Transverse colon (tissue), 4 donors: ENCODE data around the gene TRPM1. TPM values are rescaled to one million over a fixed set of nuclear protein-coding genes. Genes with fewer than 3 reads are reported as not detected.

Experiments
- DNase-seq: peaks from one replicate; pipeline ENCODE4 v3.0.0-alpha.2; 2019
- H3K27ac ChIP-seq, 4 donors: fragments of 200-600 bp; sonication (generic); 2 replicates each; pipeline ENCODE4 v1.5.1; 2016 to 2018; ENCODE audit warnings: inconsistent platforms in 4 of 4
- H3K27me3 ChIP-seq: fragments of 200-600 bp; sonication (generic); 2 replicates; pipeline ENCODE4 v1.5.1; 2017; ENCODE audit warnings: inconsistent platforms
- H3K36me3 ChIP-seq, 4 donors: fragments of 200-600 bp; sonication (generic); 2 replicates each; pipeline ENCODE4 v1.5.1; 2017 to 2019; ENCODE audit warnings: inconsistent platforms in 4 of 4
- H3K4me1 ChIP-seq, 4 donors: fragments of 200-600 bp; sonication (generic); 2 replicates each; pipeline ENCODE4 v1.5.1; 2017 to 2020; ENCODE audit warnings: inconsistent platforms in 4 of 4
- H3K4me3 ChIP-seq, 4 donors: fragments of 200-600 bp; sonication (generic); 1 replicate in 1 of 4; 2 replicates in 3 of 4; pipeline versions ENCODE4 v1.5.1 to v1.6.1; 2017 to 2019; ENCODE audit warnings: inconsistent platforms in 4 of 4
- H3K9me3 ChIP-seq, 2 donors: fragments of 200-600 bp; sonication (generic); 2 replicates each; pipeline ENCODE4 v1.5.1; 2017 to 2019; ENCODE audit warnings: inconsistent platforms in 2 of 2
- EP300 ChIP-seq: sonication (generic); formaldehyde crosslinking; IDR thresholded peaks from one replicate; pipeline ENCODE4 v1.6.1; 2017; ENCODE audit warnings: antibody characterized with exemption, low read depth
- POLR2A ChIP-seq: fragments of 450-650 bp; IDR thresholded peaks from one replicate; pipeline ENCODE4 v1.6.1; 2016; ENCODE audit warnings: antibody characterized with exemption, mild to moderate bottlenecking, moderate library complexity
- POLR2AphosphoS5 ChIP-seq, 3 donors: sonication (generic); formaldehyde crosslinking; IDR thresholded peaks; one replicate each; pipeline ENCODE4 v1.6.1; 2016; ENCODE audit warnings: antibody characterized with exemption in 3 of 3
- WGBS, 2 donors: methylation state at CpG; one replicate each; pipeline ENCODE4 v1.1.5; 2018; ENCODE audit warnings: low coverage in 1 of 2; 5-methylcytosine and 5-hydroxymethylcytosine counted together
- in situ Hi-C, 4 donors: fragments of 200-750 bp; cut with MboI; loops; one replicate each; pipeline versions ENCODE4 v1.15.0 to v1.15.1; 2017; ENCODE audit warnings: low sequenced_read_pairs in 3 of 4, low pct_ligation_motif_present in 1 of 4, low pct_unique_long_range_greater_than_20kb in 1 of 4
- intact Hi-C: fragments of 100-400 bp; cut with DNase I; formaldehyde crosslinking; loops from one replicate; pipeline ENCODE4 v1.15.1; 2023; ENCODE audit warnings: low total_unique reads
- total RNA-seq, 4 donors: library from RNA; depleted of rRNA; stranded (reverse); fragments of >200 nt; gene quantifications; one replicate each; pipeline ENCODE4 v1.1.0, GENCODE V29; 2016
- TF ChIP-seq, protein P1 (sequence below), 5 experiments: fragments of 200-600 bp in 3 of 5; fragments of 450-650 bp in 2 of 5; sonication (generic) in 3 of 5; IDR thresholded peaks; 1 replicate in 2 of 5; 2 replicates in 3 of 5; pipeline ENCODE4 v1.5.1; 2016 to 2017; ENCODE audit warnings: antibody characterized with exemption in 5 of 5, inconsistent platforms in 3 of 5, mild to moderate bottlenecking in 2 of 5, moderate library complexity in 1 of 5

TRPM1 gene
- total RNA-seq, 4 donors from 2014 or later = not detected

DNA sequence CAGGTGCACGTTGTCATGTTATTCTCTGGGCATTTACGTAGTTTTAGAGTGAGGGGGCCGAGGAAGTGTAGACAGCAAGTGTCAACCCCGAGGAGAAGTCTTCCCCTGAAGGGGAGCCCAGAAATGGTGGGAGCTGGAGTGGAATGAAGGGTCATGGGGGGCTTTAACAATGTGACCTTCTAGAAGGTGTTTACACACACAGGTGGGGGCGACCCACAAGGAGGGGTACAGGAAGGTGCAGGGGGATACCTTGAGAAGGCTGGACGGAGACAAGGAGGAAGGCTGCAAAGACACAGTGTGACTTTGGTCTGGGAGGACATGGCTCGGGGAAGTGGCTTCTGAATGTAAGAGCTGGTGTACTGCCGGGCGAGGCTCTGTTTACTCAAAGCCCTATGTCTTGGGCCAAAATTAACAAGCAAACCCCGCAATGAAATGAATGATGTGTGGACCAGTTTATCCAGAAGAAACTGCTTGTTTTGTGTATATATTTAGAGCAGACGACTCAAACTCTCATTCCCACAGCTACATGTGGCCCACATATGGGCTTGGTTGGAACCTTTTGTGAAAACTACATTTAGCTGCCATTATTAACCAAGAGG lies 18.7 kb downstream of the TRPM1 start:
- H3K4me1 ChIP-seq = peaks cover 4 to 20% (median 14%) of the 10 kb centered on the region in 4 donors
- no peak overlapping the region for H3K4me3 ChIP-seq
- no peaks in the 10 kb centered on the region for H3K36me3 ChIP-seq
- H3K9me3 ChIP-seq = no peaks in the 10 kb centered on the region
- no peaks in the 10 kb centered on the region for H3K27me3 ChIP-seq
- in situ Hi-C loops (no loop called here), intact Hi-C loops (no loop called here)
- DNase-seq = no peak
- TF ChIP-seq, protein P1, sequence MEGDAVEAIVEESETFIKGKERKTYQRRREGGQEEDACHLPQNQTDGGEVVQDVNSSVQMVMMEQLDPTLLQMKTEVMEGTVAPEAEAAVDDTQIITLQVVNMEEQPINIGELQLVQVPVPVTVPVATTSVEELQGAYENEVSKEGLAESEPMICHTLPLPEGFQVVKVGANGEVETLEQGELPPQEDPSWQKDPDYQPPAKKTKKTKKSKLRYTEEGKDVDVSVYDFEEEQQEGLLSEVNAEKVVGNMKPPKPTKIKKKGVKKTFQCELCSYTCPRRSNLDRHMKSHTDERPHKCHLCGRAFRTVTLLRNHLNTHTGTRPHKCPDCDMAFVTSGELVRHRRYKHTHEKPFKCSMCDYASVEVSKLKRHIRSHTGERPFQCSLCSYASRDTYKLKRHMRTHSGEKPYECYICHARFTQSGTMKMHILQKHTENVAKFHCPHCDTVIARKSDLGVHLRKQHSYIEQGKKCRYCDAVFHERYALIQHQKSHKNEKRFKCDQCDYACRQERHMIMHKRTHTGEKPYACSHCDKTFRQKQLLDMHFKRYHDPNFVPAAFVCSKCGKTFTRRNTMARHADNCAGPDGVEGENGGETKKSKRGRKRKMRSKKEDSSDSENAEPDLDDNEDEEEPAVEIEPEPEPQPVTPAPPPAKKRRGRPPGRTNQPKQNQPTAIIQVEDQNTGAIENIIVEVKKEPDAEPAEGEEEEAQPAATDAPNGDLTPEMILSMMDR (IDR thresholded peaks at IDR 0.05) = no peak
- no peak for TF ChIP-seq POLR2AphosphoS5 (IDR thresholded peaks at IDR 0.05)
- no peak for TF ChIP-seq POLR2A
- no peak for TF ChIP-seq EP300
- peak overlapping the region in 2 of 4 donors; percentile 7 to 50 for H3K27ac ChIP-seq
- 28 to 54% methylated on average over 6 to 11 of the region's 11 CpGs for WGBS, 2 donors

DNA sequence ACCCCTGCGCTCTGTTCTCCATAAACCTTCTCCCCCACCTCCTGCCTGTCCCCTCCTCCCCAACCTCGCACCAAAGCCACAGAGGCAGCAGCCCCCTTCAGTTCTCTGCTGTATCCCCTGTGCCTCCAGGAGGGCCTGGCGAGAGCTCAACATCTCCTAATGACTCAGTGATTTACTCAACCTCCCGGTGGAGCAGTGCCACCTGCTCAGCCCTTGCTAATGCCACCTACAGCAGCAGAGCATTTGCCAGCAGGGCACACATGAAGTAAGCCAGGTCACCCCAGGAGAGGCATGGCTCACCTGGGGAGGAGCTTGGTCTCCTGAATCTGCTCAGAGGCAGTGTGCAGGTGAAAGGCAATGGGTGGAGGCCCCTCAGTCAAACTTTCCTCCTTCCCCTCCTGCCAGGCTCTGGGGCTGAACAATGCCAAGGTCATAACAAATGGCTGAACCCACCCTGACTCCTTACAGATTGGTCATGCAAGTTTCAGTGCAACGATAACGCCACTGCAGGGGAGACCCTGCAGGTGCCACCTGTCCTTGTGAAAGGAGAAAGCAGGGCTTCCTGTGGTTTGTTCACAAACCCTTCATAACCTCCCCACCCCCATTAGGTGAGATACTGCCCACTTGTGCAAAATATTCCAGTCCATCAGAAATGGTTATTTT lies 19.8 kb downstream of the TRPM1 start:
- in situ Hi-C loops (no loop called here), intact Hi-C loops (no loop called here)
- Histone ChIP-seq H3K27me3 (no peaks in the 10 kb centered on the region), H3K9me3 (no peaks in the 10 kb centered on the region), H3K4me3 (no peak overlapping the region), H3K36me3 (no peaks in the 10 kb centered on the region), H3K4me1 (peaks cover 4 to 20% (median 18%) of the 10 kb centered on the region in 4 donors), H3K27ac (peak overlapping the region in 1 of 4 donors; percentile 6)
- WGBS, 2 donors = 65 to 92% methylated on average over 2 to 6 of the region's 6 CpGs
- TF ChIP-seq, protein P1 (IDR thresholded peaks at IDR 0.05) = no peak
- TF ChIP-seq POLR2A (no peak), EP300 (no peak), POLR2AphosphoS5 (IDR thresholded peaks at IDR 0.05) (peak in 1 of 3 donors; percentile 12)
- DNase-seq = peak; percentile 26

DNA sequence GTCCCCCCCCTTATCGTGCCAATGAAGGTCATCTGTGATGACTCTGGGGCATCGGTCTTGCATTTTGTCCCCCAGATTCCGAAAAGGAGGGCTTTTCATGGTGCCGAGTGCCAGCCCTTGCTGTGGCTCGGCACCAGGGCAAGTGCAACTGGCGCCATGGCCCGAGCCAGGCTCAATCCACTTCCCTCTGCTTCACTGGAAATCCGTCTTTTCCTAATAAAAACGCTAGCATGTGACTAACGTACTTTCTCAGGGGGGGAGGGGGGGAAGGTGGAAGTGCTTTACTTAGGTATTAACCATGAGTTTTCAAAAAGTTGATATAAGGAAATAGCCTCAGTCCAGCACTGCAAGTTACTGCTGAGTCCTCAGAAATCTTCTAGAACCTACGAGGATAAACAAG lies 20.5 kb downstream of the TRPM1 start:
- Histone ChIP-seq H3K36me3 (no peaks in the 10 kb centered on the region), H3K9me3 (no peaks in the 10 kb centered on the region), H3K4me1 (peaks cover 4 to 20% (median 18%) of the 10 kb centered on the region in 4 donors), H3K4me3 (peak overlapping the region in 1 of 4 donors; percentile 1), H3K27ac (peak overlapping the region in 1 of 4 donors; percentile 6), H3K27me3 (no peaks in the 10 kb centered on the region)
- in situ Hi-C loops = no loop called here
- intact Hi-C loops = no loop called here
- 45 to 71% methylated on average over 3 to 11 of the region's 11 CpGs for WGBS, 2 donors
- no peak for DNase-seq
- TF ChIP-seq, protein P1 (IDR thresholded peaks at IDR 0.05) = no peak
- TF ChIP-seq EP300 (no peak), POLR2AphosphoS5 (IDR thresholded peaks at IDR 0.05) (no peak), POLR2A (no peak)

DNA sequence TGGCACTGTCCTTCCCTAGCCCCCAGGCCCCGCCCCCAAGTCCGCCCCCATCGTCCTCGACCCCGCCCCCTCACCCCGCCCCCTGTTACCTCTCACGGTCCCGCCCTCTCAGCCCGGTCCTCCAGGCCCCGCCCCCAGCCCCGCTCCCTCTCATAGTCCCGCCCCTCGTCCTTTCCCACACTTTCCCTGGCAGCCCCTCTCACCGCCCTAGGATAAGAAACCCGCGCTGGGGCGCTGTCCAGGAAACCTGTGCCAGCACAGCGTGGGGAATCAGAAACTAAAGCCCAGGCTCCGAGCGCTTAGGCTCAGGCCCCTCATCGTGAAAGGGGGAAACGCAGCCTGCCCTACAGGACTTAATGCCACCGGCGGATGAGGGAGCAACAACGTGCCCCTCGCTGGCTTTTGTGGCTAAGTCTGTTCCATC lies 20.9 kb downstream of the TRPM1 start:
- no peak overlapping the region for H3K27ac ChIP-seq
- H3K9me3 ChIP-seq = no peaks in the 10 kb centered on the region
- TF ChIP-seq POLR2A = no peak
- TF ChIP-seq, protein P1 (IDR thresholded peaks at IDR 0.05) = no peak
- no peak for TF ChIP-seq EP300
- TF ChIP-seq POLR2AphosphoS5 (IDR thresholded peaks at IDR 0.05) = no peak
- WGBS, 2 donors = 46% methylated on average over 26 of the region's 26 CpGs; no CpG with 5 or more reads in 1 of the 2 donors
- intact Hi-C loops = no loop called here
- H3K4me1 ChIP-seq = peaks cover 4 to 20% (median 18%) of the 10 kb centered on the region in 4 donors
- DNase-seq = peak; percentile 42
- no peaks in the 10 kb centered on the region for H3K27me3 ChIP-seq
- in situ Hi-C loops = no loop called here
- H3K4me3 ChIP-seq = peak overlapping the region in 1 of 4 donors; percentile 1
- H3K36me3 ChIP-seq = no peaks in the 10 kb centered on the region
